ENCODE data around the gene DECR2.

DECR2 gene

GRCh38 chr16:396605-397004 is 5.1 kb upstream of the DECR2 start (continued):
- 0 out of 2 replicates have a peak, but pooled peaks have one; percentile 56 for TF ChIP-seq ZBTB17 (tag by site-specific recombination; IDR thresholded peaks at IDR 0.05)
- TF ChIP-seq ZNF394 (tag by site-specific recombination; IDR thresholded peaks at IDR 0.05; ENCODE audit: borderline replicate concordance) = no peak
- no peak for TF ChIP-seq ZNF362 (tag by site-specific recombination; IDR thresholded peaks at IDR 0.05)
- no peak for TF ChIP-seq ZBTB44 (tag by site-specific recombination; IDR thresholded peaks at IDR 0.05)
- TF ChIP-seq REPIN1 (tag by site-specific recombination; IDR thresholded peaks at IDR 0.05; ENCODE audit: low read depth) = no peak
- TF ChIP-seq ZNF114 (tag by site-specific recombination; IDR thresholded peaks at IDR 0.05) = no peak
- no peak for TF ChIP-seq TCF7L2 (IDR thresholded peaks at IDR 0.05; ENCODE audit: borderline replicate concordance, low read depth, low read length)
- TF ChIP-seq KLF1 (tag by site-specific recombination; IDR thresholded peaks at IDR 0.05) = no peak
- TF ChIP-seq ZNF792 (tag by site-specific recombination; IDR thresholded peaks at IDR 0.05) = no peak
- TF ChIP-seq ZSCAN5A (tag by site-specific recombination; IDR thresholded peaks at IDR 0.05) = peak; percentile 39; the same call in 1 of the 2 replicates
- 0 out of 2 replicates have a peak, but pooled peaks have one; percentile 19 for TF ChIP-seq ZNF660 (tag by site-specific recombination; IDR thresholded peaks at IDR 0.05)
- TF ChIP-seq ZNF292 (tag by site-specific recombination; IDR thresholded peaks at IDR 0.05; ENCODE audit: borderline replicate concordance, low read depth) = no peak
- TF ChIP-seq ZNF391 (tag by site-specific recombination; IDR thresholded peaks at IDR 0.05; ENCODE audit: borderline replicate concordance, low read depth) = no peak; the same call in 1 of the 2 replicates
- no peak for TF ChIP-seq ZNF791 (tag by site-specific recombination; IDR thresholded peaks at IDR 0.05)
- TF ChIP-seq WT1 (tag by site-specific recombination; IDR thresholded peaks at IDR 0.05) = no peak
- TF ChIP-seq GLI4 (tag by site-specific recombination; IDR thresholded peaks at IDR 0.05) = no peak
- no peak for TF ChIP-seq BCL6B (tag by site-specific recombination; IDR thresholded peaks at IDR 0.05)
- no peak for TF ChIP-seq ZNF558 (tag by site-specific recombination; IDR thresholded peaks at IDR 0.05)
- TF ChIP-seq ZNF248 (tag by site-specific recombination; IDR thresholded peaks at IDR 0.05) = no peak
- TF ChIP-seq ZNF473 (tag by site-specific recombination; IDR thresholded peaks at IDR 0.05) = no peak
- TF ChIP-seq ZNF514 (tag by site-specific recombination; IDR thresholded peaks at IDR 0.05) = no peak
- TF ChIP-seq ZNF155 (tag by site-specific recombination; IDR thresholded peaks at IDR 0.05) = no peak
- TF ChIP-seq MZF1 (tag by site-specific recombination; IDR thresholded peaks at IDR 0.05; ENCODE audit: borderline replicate concordance) = no peak
- TF ChIP-seq PRDM4 (tag by site-specific recombination; IDR thresholded peaks at IDR 0.05) = no peak
- no peak for TF ChIP-seq ZNF529 (tag by site-specific recombination; IDR thresholded peaks at IDR 0.05; ENCODE audit: insufficient replicate concordance)
- no peak for TF ChIP-seq ZBTB1 (tag by site-specific recombination; IDR thresholded peaks at IDR 0.05)
- TF ChIP-seq BCL11B (tag by site-specific recombination; IDR thresholded peaks at IDR 0.05; ENCODE audit: low read depth) = no peak
- TF ChIP-seq ZNF610 (tag by site-specific recombination; IDR thresholded peaks at IDR 0.05; ENCODE audit: borderline replicate concordance) = 0 out of 2 replicates have a peak, but pooled peaks have one; percentile 19
- TF ChIP-seq ZNF366 (tag by site-specific recombination; conservative IDR thresholded peaks at IDR 0.05) = no peak
- no peak for TF ChIP-seq PRDM1 (tag by site-specific recombination; IDR thresholded peaks at IDR 0.05)
- no peak for TF ChIP-seq HIC1 (tag by site-specific recombination; IDR thresholded peaks at IDR 0.05)
- TF ChIP-seq ZNF768 (tag by site-specific recombination; IDR thresholded peaks at IDR 0.05) = peak; percentile 67; the same call in 1 of the 2 replicates
